MM.1S (cell line): ENCODE measurements around the gene DAZAP1.

Source experiments
- EZH2phosphoT487 ChIP-seq: fragments of 300-600 bp; sonication (generic); IDR thresholded peaks from 2 replicates; pipeline ENCODE4 v1.6.1; 2018; ENCODE audit warnings: antibody characterized with exemption, low read length
- TF ChIP-seq, protein P1 (sequence below): fragments of 300-600 bp; sonication (generic); IDR thresholded peaks from 2 replicates; pipeline ENCODE4 v1.5.1; 2016; ENCODE audit warnings: antibody characterized with exemption, low read length, mixed read lengths

DNA sequence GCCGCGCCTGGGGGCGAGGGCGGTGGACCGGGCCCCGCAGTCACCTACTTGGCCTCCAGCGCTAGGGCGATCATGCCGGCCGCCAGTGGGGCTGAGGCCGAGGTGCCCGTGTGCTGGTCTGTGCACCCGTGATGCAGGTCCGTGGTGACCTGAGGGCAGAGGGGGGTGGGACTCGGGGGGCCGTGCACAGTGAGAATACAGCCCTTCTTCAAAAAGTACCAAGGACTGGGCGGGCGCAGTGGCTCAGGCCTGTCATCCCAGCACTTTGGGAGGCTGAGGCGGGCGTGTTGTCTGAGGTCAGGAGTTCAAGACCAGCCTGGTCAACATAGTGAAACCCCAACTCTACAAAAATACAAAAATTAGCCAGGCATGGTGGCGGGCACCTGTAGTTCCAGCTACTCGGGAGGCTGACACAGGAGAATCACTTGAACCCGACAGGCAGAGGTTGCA lies 76.6 kb downstream of the DAZAP1 start:
- TF ChIP-seq, protein P1, sequence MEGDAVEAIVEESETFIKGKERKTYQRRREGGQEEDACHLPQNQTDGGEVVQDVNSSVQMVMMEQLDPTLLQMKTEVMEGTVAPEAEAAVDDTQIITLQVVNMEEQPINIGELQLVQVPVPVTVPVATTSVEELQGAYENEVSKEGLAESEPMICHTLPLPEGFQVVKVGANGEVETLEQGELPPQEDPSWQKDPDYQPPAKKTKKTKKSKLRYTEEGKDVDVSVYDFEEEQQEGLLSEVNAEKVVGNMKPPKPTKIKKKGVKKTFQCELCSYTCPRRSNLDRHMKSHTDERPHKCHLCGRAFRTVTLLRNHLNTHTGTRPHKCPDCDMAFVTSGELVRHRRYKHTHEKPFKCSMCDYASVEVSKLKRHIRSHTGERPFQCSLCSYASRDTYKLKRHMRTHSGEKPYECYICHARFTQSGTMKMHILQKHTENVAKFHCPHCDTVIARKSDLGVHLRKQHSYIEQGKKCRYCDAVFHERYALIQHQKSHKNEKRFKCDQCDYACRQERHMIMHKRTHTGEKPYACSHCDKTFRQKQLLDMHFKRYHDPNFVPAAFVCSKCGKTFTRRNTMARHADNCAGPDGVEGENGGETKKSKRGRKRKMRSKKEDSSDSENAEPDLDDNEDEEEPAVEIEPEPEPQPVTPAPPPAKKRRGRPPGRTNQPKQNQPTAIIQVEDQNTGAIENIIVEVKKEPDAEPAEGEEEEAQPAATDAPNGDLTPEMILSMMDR: no peak
- no peak for TF ChIP-seq EZH2phosphoT487
